HepG2 (cell line): Measurements from ENCODE around the gene COX14. TPM values are rescaled to one million over a fixed set of nuclear protein-coding genes. Genes with fewer than 3 reads are reported as not detected.

Experiments used
- ATAC-seq: fragments of 200-7000 bp; cut with Tn5 transposase; 3 replicates; pipeline ENCODE4 v1.9.1; 2020; ENCODE audit warnings: mild to moderate bottlenecking, moderate library complexity
- BruUV-seq: library from RNA; stranded (reverse); fragments of 400-500 nt; replicated peaks from 2 replicates; lab custom pipeline; 2021; lab: Mats Ljungman, UMichigan
- CTCF ChIA-PET: fragments of 300-600 bp; formaldehyde crosslinking; extraction: SDS; loops from one replicate; lab custom pipeline; 2021; ENCODE audit warnings: low total read pairs, inconsistent platforms, low intra/inter-chr PET ratio; lab: Yijun Ruan, JAX
- POLR2A ChIA-PET: fragments of 350-600 bp; sonication (Branson Sonifier 250); formaldehyde crosslinking; loops from one replicate; lab custom pipeline; 2020; ENCODE audit warnings: antibody characterized with exemption, inconsistent platforms; lab: Yijun Ruan, JAX
- DNase-seq: peaks from one replicate; pipeline ENCODE4 v3.0.0-alpha.2; 2015; ENCODE audit warnings: low spot score
- FAIRE-seq: peaks from 3 replicates; lab custom pipeline; 2011; peaks lifted over from hg19 to GRCh38; lab: Jason Lieb, UNC
- H2AFZ ChIP-seq: one replicate; pipeline ENCODE4 v1.6.1; 2011; ENCODE audit warnings: low read length, inconsistent platforms
- H3K27ac ChIP-seq: fragments of 300-600 bp; 3 replicates; pipeline ENCODE4 v1.8.0; 2011; ENCODE audit warnings: mixed run types, mild to moderate bottlenecking, mixed read lengths, low read length, inconsistent platforms; ENCODE audit not compliant: insufficient read depth; ENCODE audit errors: extremely low read length
- H3K27me3 ChIP-seq, 2 experiments: fragments of 200-600 bp in 1 of 2; 2 replicates in 1 of 2; 3 replicates in 1 of 2; pipeline versions ENCODE4 v1.6.0 to v1.8.0; 2011; ENCODE audit warnings: low read length in 2 of 2, mild to moderate bottlenecking in 2 of 2, moderate library complexity in 2 of 2, inconsistent platforms in 1 of 2; ENCODE audit not compliant: insufficient read depth in 2 of 2, control insufficient read depth in 1 of 2
- H3K36me3 ChIP-seq, 2 experiments: fragments of 200-600 bp in 1 of 2; replicated peaks in 1 of 2; 2 replicates in 1 of 2; 3 replicates in 1 of 2; pipeline versions ENCODE4 v1.5.1 to v1.8.0; 2011; ENCODE audit warnings: low read length in 2 of 2, inconsistent platforms in 1 of 2; ENCODE audit not compliant: insufficient read depth in 2 of 2, control insufficient read depth in 1 of 2
- H3K4me1 ChIP-seq: 2 replicates; pipeline ENCODE4 v1.5.1; 2012; ENCODE audit warnings: low read length, inconsistent platforms; ENCODE audit not compliant: insufficient read depth
- H3K4me2 ChIP-seq: 2 replicates; pipeline ENCODE4 v1.6.0; 2011; ENCODE audit warnings: low read depth, low read length, inconsistent platforms
- H3K4me3 ChIP-seq, 3 experiments: fragments of 200-600 bp in 1 of 3; sonication (generic), shearing (Covaris generic) in 1 of 3; replicated peaks in 1 of 3; 2 replicates each; pipeline ENCODE4 v1.5.1; 2011 to 2016; ENCODE audit warnings: low read length in 3 of 3, inconsistent platforms in 2 of 3, low read depth in 2 of 3, mild to moderate bottlenecking in 2 of 3, control low read depth in 1 of 3, mixed read lengths in 1 of 3; ENCODE audit not compliant: insufficient read depth in 1 of 3
- H3K79me2 ChIP-seq: one replicate; pipeline ENCODE4 v1.6.1; 2011; ENCODE audit warnings: low read length, inconsistent platforms; ENCODE audit not compliant: insufficient read depth
- H3K9ac ChIP-seq: 2 replicates; pipeline ENCODE4 v1.6.0; 2011; ENCODE audit warnings: mild to moderate bottlenecking, low read depth, low read length, inconsistent platforms; ENCODE audit not compliant: insufficient read depth
- H3K9me3 ChIP-seq: 2 replicates; pipeline ENCODE4 v1.5.1; 2012; ENCODE audit warnings: mild to moderate bottlenecking, low read length
- H4K20me1 ChIP-seq: 2 replicates; pipeline ENCODE4 v1.6.0; 2011; ENCODE audit warnings: inconsistent platforms, mild to moderate bottlenecking, low read length, moderate library complexity; ENCODE audit not compliant: insufficient read depth
- CREM ChIP-seq, 2 experiments: sonication (generic) in 1 of 2; formaldehyde crosslinking in 1 of 2; IDR thresholded peaks; 2 replicates each; pipeline versions ENCODE4 v1.4.0 to v1.6.1; 2016 to 2020; ENCODE audit warnings: antibody characterized with exemption in 1 of 2, mild to moderate bottlenecking in 1 of 2, missing genetic modification reagents in 1 of 2
- ETV5 ChIP-seq: IDR thresholded peaks from 2 replicates; pipeline ENCODE4 v1.6.1; 2018; ENCODE audit warnings: missing biosample characterization, missing genetic modification reagents, inconsistent platforms, borderline replicate concordance
- FOXA3 ChIP-seq: IDR thresholded peaks from 2 replicates; pipeline ENCODE4 v1.6.1; 2016; ENCODE audit warnings: missing genetic modification reagents, missing compliant biosample characterization
- GATAD2A ChIP-seq: IDR thresholded peaks from 2 replicates; pipeline ENCODE4 v1.6.1; 2016
- KLF13 ChIP-seq: sonication (generic); formaldehyde crosslinking; IDR thresholded peaks from 2 replicates; pipeline ENCODE4 v1.4.0; 2020; ENCODE audit warnings: mild to moderate bottlenecking, missing genetic modification reagents
- NFE2 ChIP-seq: sonication (generic); formaldehyde crosslinking; IDR thresholded peaks from 2 replicates; pipeline ENCODE4 v1.4.0; 2020; ENCODE audit warnings: missing genetic modification reagents
- ONECUT2 ChIP-seq: sonication (generic); formaldehyde crosslinking; IDR thresholded peaks from 2 replicates; pipeline ENCODE4 v1.4.0; 2020; ENCODE audit warnings: missing genetic modification reagents
- SMC3 ChIP-seq: IDR thresholded peaks from 2 replicates; pipeline ENCODE4 v1.6.1; 2011; ENCODE audit warnings: low read length, improper control_type of control experiment
- SOX13 ChIP-seq, 3 experiments: fragments of 450-650 bp in 1 of 3; sonication (generic) in 1 of 3; formaldehyde crosslinking in 1 of 3; IDR thresholded peaks in 2 of 3; conservative IDR thresholded peaks in 1 of 3; 2 replicates each; pipeline versions ENCODE4 v1.5.0 to v1.6.1; 2016 to 2020; ENCODE audit warnings: antibody characterized with exemption in 1 of 3, mild to moderate bottlenecking in 1 of 3, missing compliant biosample characterization in 1 of 3, missing genetic modification reagents in 1 of 3, moderate library complexity in 1 of 3
- TBL1XR1 ChIP-seq: fragments of 150-350 bp; IDR thresholded peaks from 2 replicates; pipeline ENCODE4 v1.6.1; 2014; ENCODE audit warnings: borderline replicate concordance, low read length; ENCODE audit not compliant: partially characterized antibody
- XRCC5 ChIP-seq: fragments of 200-400 bp; formaldehyde crosslinking; optimal IDR thresholded peaks from 2 replicates; pipeline ENCODE3; 2017; ENCODE audit warnings: mild to moderate bottlenecking, low read length
- YEATS4 ChIP-seq: sonication (generic); formaldehyde crosslinking; IDR thresholded peaks from 2 replicates; pipeline ENCODE4 v1.4.0; 2020; ENCODE audit warnings: missing genetic modification reagents, borderline replicate concordance
- ZBTB21 ChIP-seq: sonication (generic); formaldehyde crosslinking; IDR thresholded peaks from 2 replicates; pipeline ENCODE4 v1.4.0; 2020; ENCODE audit warnings: missing genetic modification reagents
- ZBTB26 ChIP-seq: IDR thresholded peaks from 2 replicates; pipeline ENCODE4 v1.6.1; 2016; ENCODE audit warnings: missing compliant biosample characterization, missing genetic modification reagents, borderline replicate concordance
- ZNF614 ChIP-seq: IDR thresholded peaks from 2 replicates; pipeline ENCODE4 v1.6.1; 2018; ENCODE audit warnings: missing biosample characterization, missing genetic modification reagents, inconsistent platforms, borderline replicate concordance
- WGBS: methylation state at CpG from one replicate; pipeline ENCODE4 v1.1.6; 2017; ENCODE audit warnings: low lambda C conversion rate; 5-methylcytosine and 5-hydroxymethylcytosine counted together
- in situ Hi-C: cut with HindIII; loops from 2 replicates; pipeline ENCODE4 v1.10.0; 2017; ENCODE audit warnings: low pct_unique_long_range_greater_than_20kb; ENCODE audit not compliant: extremely low pct_ligation_motif_present
- intact Hi-C: fragments of 100-400 bp; cut with micrococcal nuclease; formaldehyde crosslinking; loops from one replicate; pipeline ENCODE4 v1.10.0; 2022; ENCODE audit not compliant: unreplicated experiment
- polyA plus RNA-seq, 8 experiments: library from polyadenylated mRNA; depleted of rRNA in 3 of 8; stranded (reverse) in 7 of 8; unstranded in 1 of 8; fragments of >200 nt; fragmentation: Illumina TruSeq in 4 of 8; extraction: Trizol in 4 of 8; gene quantifications; 2 replicates each; pipeline versions ENCODE4 v1.2.1 to v1.2.3, GENCODE V29; 2011 to 2016; ENCODE audit warnings: low read depth in 4 of 8, missing spikeins in 1 of 8, mixed read lengths in 1 of 8; ENCODE audit not compliant: insufficient read depth in 1 of 8
- total RNA-seq, 5 experiments: library from RNA; depleted of rRNA; stranded (reverse); fragments of >200 nt; fragmentation: Illumina TruSeq; extraction: Trizol; gene quantifications; 2 replicates each; pipeline ENCODE4 v1.2.3, GENCODE V29; 2016; ENCODE audit warnings: low read depth in 1 of 5
- TF ChIP-seq, protein P1 (sequence below): sonication (generic); formaldehyde crosslinking; IDR thresholded peaks from 2 replicates; pipeline ENCODE4 v1.8.1; 2023; ENCODE audit warnings: mild to moderate bottlenecking, missing genetic modification reagents, borderline replicate concordance
- TF ChIP-seq, protein P2 (sequence below): sonication (generic); formaldehyde crosslinking; IDR thresholded peaks from 2 replicates; pipeline ENCODE4 v1.4.0; 2020; ENCODE audit warnings: missing genetic modification reagents, mild to moderate bottlenecking, borderline replicate concordance

COX14 gene
- total and polyA plus RNA-seq, 2 of the 13 experiments (the other 11 are each of a cell fraction or from before 2014, with no cell fraction given): 53.0 to 71.6 TPM

DNA sequence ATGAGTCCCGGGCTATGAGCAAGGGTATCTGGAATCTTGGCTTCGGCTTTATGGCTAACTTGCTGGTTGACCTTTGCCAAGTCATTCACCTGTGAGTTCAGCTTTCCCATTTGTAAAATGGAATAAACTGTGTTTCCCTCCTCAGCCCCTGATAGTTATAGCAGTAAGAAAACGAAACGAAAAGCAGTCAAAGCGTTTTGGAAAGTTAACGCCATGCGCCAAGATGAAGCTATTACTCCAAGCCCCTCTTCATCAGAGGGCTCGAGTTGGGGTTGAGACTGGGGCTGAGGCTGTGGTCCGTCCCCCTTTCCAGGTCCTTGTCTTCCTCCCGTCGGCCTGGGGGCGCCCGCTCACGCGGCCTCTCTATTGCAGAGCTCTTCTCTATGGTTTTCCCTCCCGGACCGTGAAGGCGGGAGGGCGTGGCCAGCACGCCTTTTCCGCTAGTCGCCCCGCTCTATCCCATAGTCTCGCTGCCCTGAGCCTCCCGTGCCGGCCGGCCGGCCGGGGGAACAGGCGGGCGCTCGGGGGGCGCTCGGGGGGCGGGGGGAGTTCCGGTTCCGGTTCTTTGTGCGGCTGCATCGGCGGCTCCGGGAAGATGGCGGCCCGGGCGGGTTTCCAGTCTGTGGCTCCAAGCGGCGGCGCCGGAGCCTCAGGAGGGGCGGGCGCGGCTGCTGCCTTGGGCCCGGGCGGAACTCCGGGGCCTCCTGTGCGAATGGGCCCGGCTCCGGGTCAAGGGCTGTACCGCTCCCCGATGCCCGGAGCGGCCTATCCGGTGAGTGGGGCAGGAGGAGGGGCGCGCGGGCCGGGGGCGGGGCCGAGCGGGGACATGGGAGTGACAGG, 27.0 kb upstream of the COX14 start, which contains the start of gene SMARCD1:
TSS of gene SMARCD1 (plus strand) at position 568 of the 840 bp plus-strand sequence. CDS start at position 596, 28 bp downstream.
- 1% methylated on average over 25 of the region's 69 CpGs for WGBS
- ChIA-PET CTCF (no interaction called here), POLR2A (interaction anchor here (0.6 to 7.4 kb wide), 23 partner anchors 9 to 1179 kb away, joined by 3 to 265 read pairs (median 4); partner anchors contain the start of genes CERS5, COX14, GPD1 and LIMA1)
- Histone ChIP-seq H3K27ac (peak within 1 kb of the TSS; percentile 88), H3K4me1 (peaks cover 82% of the 10 kb centered on the region), H3K4me3 (peak within 1 kb of the TSS; percentile 58 to 77 (median 73)), H3K9ac (peak within 1 kb of the TSS; percentile 77), H3K27me3 (no peaks in the 10 kb centered on the region), H3K36me3 (peaks cover 7 to 30% of the 10 kb centered on the region in 2 experiments), H3K4me2 (peak within 1 kb of the TSS; percentile 89), H2AFZ (peak within 1 kb of the TSS; percentile 66), H3K79me2 (peaks cover 17% of the 10 kb centered on the region), H3K9me3 (no peaks in the 10 kb centered on the region), H4K20me1 (peaks cover 4% of the 10 kb centered on the region; the same call in 1 of the 2 replicates)
- ATAC-seq (peak; percentile 87), DNase-seq (peak; percentile 90), FAIRE-seq (peak; percentile 75)
- BruUV-seq: TSS peak; percentile 90
- intact Hi-C loops (loop anchor here (2.0 kb wide), 2 partner anchors 26 to 316 kb away; partner anchors contain the start of gene LARP4), in situ Hi-C loops (no loop called here)
- TF ChIP-seq ZNF614 (CRISPR knock-in tag) (no peak), FOXA3 (CRISPR knock-in tag) (peak; percentile 32; the same call in 1 of the 2 replicates), ZBTB21 (no peak), ETV5 (CRISPR knock-in tag) (0 out of 2 replicates have a peak, but pooled peaks have one; percentile 10), YEATS4 (CRISPR knock-in tag) (0 out of 2 replicates have a peak, but pooled peaks have one; percentile 31), NFE2 (CRISPR knock-in tag) (0 out of 2 replicates have a peak, but pooled peaks have one; percentile 42), ONECUT2 (CRISPR knock-in tag) (no peak), SOX13 (IDR thresholded peaks at IDR 0.05) (no peak), SOX13 (CRISPR knock-in tag; conservative IDR thresholded peaks at IDR 0.05 in 1 of 2, IDR thresholded peaks at IDR 0.05 in 1 of 2) (peak in 1 of 2 experiments; percentile 3; a peak in 1 of 4 replicates), KLF13 (CRISPR knock-in tag) (no peak), ZBTB26 (no peak), SMC3 (0 out of 2 replicates have a peak, but pooled peaks have one; percentile 9), CREM (IDR thresholded peaks at IDR 0.05) (peak; percentile 48), CREM (CRISPR knock-in tag; IDR thresholded peaks at IDR 0.05) (no peak), XRCC5 (peak; percentile 90), GATAD2A (CRISPR knock-in tag) (peak; percentile 49; the same call in 1 of the 2 replicates), TBL1XR1 (no peak)
- TF ChIP-seq, protein P1, sequence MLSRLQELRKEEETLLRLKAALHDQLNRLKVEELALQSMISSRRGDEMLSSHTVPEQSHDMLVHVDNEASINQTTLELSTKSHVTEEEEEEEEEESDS (CRISPR knock-in tag): no peak
- TF ChIP-seq, protein P2, sequence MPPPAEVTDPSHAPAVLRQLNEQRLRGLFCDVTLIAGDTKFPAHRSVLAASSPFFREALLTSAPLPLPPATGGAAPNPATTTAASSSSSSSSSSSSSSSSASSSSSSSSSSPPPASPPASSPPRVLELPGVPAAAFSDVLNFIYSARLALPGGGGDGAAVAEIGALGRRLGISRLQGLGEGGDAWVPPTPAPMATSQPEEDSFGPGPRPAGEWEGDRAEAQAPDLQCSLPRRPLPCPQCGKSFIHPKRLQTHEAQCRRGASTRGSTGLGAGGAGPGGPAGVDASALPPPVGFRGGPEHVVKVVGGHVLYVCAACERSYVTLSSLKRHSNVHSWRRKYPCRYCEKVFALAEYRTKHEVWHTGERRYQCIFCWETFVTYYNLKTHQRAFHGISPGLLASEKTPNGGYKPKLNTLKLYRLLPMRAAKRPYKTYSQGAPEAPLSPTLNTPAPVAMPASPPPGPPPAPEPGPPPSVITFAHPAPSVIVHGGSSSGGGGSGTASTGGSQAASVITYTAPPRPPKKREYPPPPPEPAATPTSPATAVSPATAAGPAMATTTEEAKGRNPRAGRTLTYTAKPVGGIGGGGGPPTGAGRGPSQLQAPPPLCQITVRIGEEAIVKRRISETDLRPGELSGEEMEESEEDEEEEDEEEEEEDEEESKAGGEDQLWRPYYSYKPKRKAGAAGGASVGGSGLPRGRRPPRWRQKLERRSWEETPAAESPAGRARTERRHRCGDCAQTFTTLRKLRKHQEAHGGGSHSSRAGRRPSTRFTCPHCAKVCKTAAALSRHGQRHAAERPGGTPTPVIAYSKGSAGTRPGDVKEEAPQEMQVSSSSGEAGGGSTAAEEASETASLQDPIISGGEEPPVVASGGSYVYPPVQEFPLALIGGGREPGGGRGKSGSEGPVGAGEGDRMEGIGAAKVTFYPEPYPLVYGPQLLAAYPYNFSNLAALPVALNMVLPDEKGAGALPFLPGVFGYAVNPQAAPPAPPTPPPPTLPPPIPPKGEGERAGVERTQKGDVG: no peak
